ENCODE data around the gene GPR155.

GRCh38 chr2:174428214-174428613 is 58.6 kb downstream of the GPR155 start:
- no peak for TF ChIP-seq MYC (IDR thresholded peaks at IDR 0.05; ENCODE audit: low read depth, low read length)
- no peak for TF ChIP-seq MYC (CRISPR knock-in tag; IDR thresholded peaks at IDR 0.05; ENCODE audit: borderline replicate concordance, low read depth)
- TF ChIP-seq HDAC2 (IDR thresholded peaks at IDR 0.05), result no peak
- TF ChIP-seq MEF2A (IDR thresholded peaks at IDR 0.05; ENCODE audit: control insufficient read depth, low read depth, low read length), result no peak
- TF ChIP-seq SOX6 (IDR thresholded peaks at IDR 0.05), result no peak
- TF ChIP-seq POLR2A (conservative IDR thresholded peaks at IDR 0.05), result no peak
- no peak for TF ChIP-seq CTCF (IDR thresholded peaks at IDR 0.05 in 2 of 3, conservative IDR thresholded peaks at IDR 0.05 in 1 of 3; ENCODE audit: insufficient read depth in 2 of 3, low read depth in 1 of 3, low read length in 3 of 3)
- no peak for TF ChIP-seq ZFP91 (CRISPR knock-in tag; IDR thresholded peaks at IDR 0.05)
- no peak for TF ChIP-seq SRSF9 (IDR thresholded peaks at IDR 0.05; ENCODE audit: borderline replicate concordance, low read depth, low read length)
- no peak for TF ChIP-seq SMAD3 (CRISPR knock-in tag; conservative IDR thresholded peaks at IDR 0.05)
- TF ChIP-seq SPI1 (IDR thresholded peaks at IDR 0.05; ENCODE audit: borderline replicate concordance, low read depth, low read length), result no peak
- no peak for TF ChIP-seq ZNF239 (CRISPR knock-in tag; IDR thresholded peaks at IDR 0.05)
- TF ChIP-seq SMARCC2 (IDR thresholded peaks at IDR 0.05; ENCODE audit: low read depth), result no peak

All from K562 (cell line).